Parathyroid adenoma (tissue), 2 donors: ENCODE results near the gene LEFTY2.

Experiments used
- H2AFZ ChIP-seq: fragments of 300-600 bp; sonication (generic); one replicate; pipeline ENCODE4 v1.7.0; 2017; ENCODE audit warnings: antibody characterized with exemption, mild to moderate bottlenecking
- H3K27ac ChIP-seq: fragments of 300-600 bp; sonication (generic); one replicate; pipeline ENCODE4 v1.7.0; 2017
- H3K27me3 ChIP-seq: fragments of 300-600 bp; sonication (generic); one replicate; pipeline ENCODE4 v1.7.0; 2017; ENCODE audit warnings: low read length; ENCODE audit not compliant: control insufficient read depth, insufficient read depth
- H3K36me3 ChIP-seq: fragments of 300-600 bp; sonication (generic); one replicate; pipeline ENCODE4 v1.7.0; 2017; ENCODE audit warnings: low read length; ENCODE audit not compliant: control insufficient read depth, insufficient read depth
- H3K4me1 ChIP-seq: fragments of 300-600 bp; sonication (generic); one replicate; pipeline ENCODE4 v1.7.0; 2017; ENCODE audit warnings: control low read depth
- H3K4me2 ChIP-seq: fragments of 300-600 bp; sonication (generic); one replicate; pipeline ENCODE4 v1.7.0; 2017; ENCODE audit warnings: low read length
- H3K4me3 ChIP-seq: fragments of 300-600 bp; sonication (generic); one replicate; pipeline ENCODE4 v1.7.0; 2017; ENCODE audit warnings: low read depth, low read length
- H3K79me2 ChIP-seq: fragments of 300-600 bp; sonication (generic); one replicate; pipeline ENCODE4 v1.7.0; 2017; ENCODE audit warnings: control low read depth
- H3K9ac ChIP-seq: fragments of 300-600 bp; sonication (generic); one replicate; pipeline ENCODE4 v1.7.0; 2017; ENCODE audit warnings: mild to moderate bottlenecking
- H3K9me3 ChIP-seq: fragments of 300-600 bp; sonication (generic); one replicate; pipeline ENCODE4 v1.7.0; 2017; ENCODE audit warnings: low read length; ENCODE audit not compliant: control insufficient read depth
- TF ChIP-seq, protein P1 (sequence below): fragments of 300-600 bp; sonication (generic); IDR thresholded peaks from one replicate; pipeline ENCODE4 v1.7.0; 2017; ENCODE audit warnings: antibody characterized with exemption, mild to moderate bottlenecking
- donor health status: primary hyperparathyroidism.

LEFTY2 gene, protein sequence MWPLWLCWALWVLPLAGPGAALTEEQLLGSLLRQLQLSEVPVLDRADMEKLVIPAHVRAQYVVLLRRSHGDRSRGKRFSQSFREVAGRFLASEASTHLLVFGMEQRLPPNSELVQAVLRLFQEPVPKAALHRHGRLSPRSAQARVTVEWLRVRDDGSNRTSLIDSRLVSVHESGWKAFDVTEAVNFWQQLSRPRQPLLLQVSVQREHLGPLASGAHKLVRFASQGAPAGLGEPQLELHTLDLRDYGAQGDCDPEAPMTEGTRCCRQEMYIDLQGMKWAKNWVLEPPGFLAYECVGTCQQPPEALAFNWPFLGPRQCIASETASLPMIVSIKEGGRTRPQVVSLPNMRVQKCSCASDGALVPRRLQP

DNA sequence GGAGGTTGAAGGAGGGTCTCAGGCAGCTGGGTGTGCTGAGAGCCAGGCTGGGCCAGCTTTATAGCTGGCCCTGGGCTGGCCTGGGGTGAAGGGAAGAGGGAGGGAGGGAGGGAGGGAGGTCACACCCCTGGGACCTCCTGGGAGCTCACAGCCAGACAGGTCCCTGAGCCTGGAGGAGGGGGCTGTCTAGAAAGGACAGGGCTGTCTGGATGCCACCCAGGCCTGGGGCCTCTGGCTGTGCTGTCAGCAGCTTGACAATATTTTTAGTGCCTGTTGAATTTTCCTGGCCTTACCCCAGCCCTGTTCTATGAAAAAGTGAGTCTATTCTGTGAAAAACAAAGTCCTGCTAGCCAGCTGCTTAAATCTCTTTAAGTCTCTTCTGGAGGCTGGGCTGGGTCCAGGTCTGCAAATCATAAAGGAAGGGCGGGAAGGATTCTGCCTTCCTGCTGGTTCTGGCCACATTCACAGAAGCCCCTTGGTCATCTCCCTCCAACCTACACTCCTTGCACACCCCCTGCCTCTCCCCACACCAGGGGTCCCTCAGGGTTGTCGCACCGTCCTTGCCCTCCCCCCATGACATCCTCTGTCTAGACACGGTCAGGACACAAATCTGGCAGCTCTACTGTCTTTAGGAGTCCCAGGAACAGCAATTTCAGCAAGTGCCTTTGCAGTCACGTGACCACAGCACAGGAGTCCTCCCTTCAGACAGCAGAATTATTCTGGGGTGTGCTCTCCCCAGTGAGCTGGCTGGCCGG lies at the start of gene LEFTY2:
Gene LEFTY2, minus strand, starts transcription at position 34 of the 755 bp plus-strand sequence. CDS start 80 bp downstream, outside the sequence.
- Histone ChIP-seq H3K9me3 (no peaks in the 10 kb centered on the region), H3K4me1 (no peaks in the 10 kb centered on the region), H2AFZ (no peak within 1 kb of the TSS), H3K27me3 (no peaks in the 10 kb centered on the region), H3K9ac (no peak within 1 kb of the TSS), H3K36me3 (no peaks in the 10 kb centered on the region), H3K27ac (no peak within 1 kb of the TSS), H3K79me2 (no peaks in the 10 kb centered on the region), H3K4me3 (no peak within 1 kb of the TSS), H3K4me2 (no peak within 1 kb of the TSS)
- TF ChIP-seq, protein P1, sequence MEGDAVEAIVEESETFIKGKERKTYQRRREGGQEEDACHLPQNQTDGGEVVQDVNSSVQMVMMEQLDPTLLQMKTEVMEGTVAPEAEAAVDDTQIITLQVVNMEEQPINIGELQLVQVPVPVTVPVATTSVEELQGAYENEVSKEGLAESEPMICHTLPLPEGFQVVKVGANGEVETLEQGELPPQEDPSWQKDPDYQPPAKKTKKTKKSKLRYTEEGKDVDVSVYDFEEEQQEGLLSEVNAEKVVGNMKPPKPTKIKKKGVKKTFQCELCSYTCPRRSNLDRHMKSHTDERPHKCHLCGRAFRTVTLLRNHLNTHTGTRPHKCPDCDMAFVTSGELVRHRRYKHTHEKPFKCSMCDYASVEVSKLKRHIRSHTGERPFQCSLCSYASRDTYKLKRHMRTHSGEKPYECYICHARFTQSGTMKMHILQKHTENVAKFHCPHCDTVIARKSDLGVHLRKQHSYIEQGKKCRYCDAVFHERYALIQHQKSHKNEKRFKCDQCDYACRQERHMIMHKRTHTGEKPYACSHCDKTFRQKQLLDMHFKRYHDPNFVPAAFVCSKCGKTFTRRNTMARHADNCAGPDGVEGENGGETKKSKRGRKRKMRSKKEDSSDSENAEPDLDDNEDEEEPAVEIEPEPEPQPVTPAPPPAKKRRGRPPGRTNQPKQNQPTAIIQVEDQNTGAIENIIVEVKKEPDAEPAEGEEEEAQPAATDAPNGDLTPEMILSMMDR, result no peak

- Histone ChIP-seq H3K36me3 (no peaks in the 10 kb centered on the region), H2AFZ (no peak overlapping the region), H3K27ac (no peak overlapping the region), H3K27me3 (no peaks in the 10 kb centered on the region), H3K9me3 (no peaks in the 10 kb centered on the region), H3K79me2 (no peaks in the 10 kb centered on the region), H3K4me1 (no peaks in the 10 kb centered on the region), H3K4me3 (no peak overlapping the region), H3K4me2 (no peak overlapping the region), H3K9ac (no peak overlapping the region)
- TF ChIP-seq, protein P1, result peak; percentile 48
Measured at GRCh38 chr1:225987491-225988316, 46.7 kb upstream of the LEFTY2 start.

- Histone ChIP-seq H3K9me3 (no peaks in the 10 kb centered on the region), H3K4me2 (no peak overlapping the region), H3K79me2 (no peaks in the 10 kb centered on the region), H3K9ac (no peak overlapping the region), H2AFZ (no peak overlapping the region), H3K36me3 (no peaks in the 10 kb centered on the region), H3K27me3 (no peaks in the 10 kb centered on the region), H3K27ac (no peak overlapping the region), H3K4me3 (no peak overlapping the region), H3K4me1 (no peaks in the 10 kb centered on the region)
- TF ChIP-seq, protein P1, result no peak
Measured at GRCh38 chr1:225981714-225982113, 40.7 kb upstream of the LEFTY2 start.

DNA sequence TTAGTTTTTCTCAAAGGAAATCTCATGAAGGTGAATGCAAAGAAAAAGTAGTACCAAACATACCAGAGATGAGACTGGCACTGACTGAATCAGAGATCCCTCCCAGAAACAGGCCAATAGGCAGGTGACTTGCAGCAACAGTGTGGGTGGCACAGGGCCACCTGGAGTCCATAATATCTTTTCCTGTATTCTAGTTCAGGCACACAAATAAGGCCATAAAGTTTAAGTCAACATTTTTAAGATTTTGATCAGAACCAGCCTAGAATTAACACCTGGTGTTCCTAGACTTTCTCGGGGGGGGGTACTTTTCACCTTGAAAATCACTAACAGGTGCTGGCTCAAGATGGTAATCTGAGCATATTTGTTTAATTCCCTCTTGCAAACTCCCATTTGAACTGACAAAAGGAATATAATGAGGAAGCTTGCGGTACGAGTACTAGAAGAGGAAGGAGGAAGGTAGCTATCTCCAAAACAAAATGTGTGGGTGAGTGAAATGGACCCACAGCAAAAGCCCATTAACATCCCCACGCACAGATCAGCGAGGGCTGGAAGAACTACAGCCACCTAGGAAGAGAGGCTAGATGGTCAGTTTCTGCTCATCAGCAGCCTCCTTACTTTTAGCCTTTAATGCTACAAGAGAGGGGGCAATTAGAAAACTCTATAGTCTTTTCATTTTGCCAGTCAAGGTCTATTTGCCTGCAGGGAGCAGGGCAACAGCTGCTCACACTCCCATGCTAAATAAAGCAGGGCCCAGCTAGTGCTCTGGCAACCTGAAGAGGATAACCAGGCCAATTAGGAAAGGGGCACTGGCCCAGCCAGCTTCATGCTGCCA lies 39.2 kb upstream of the LEFTY2 start:
- TF ChIP-seq, protein P1, result no peak
- H3K4me1 ChIP-seq, result no peaks in the 10 kb centered on the region
- no peak overlapping the region for H3K4me3 ChIP-seq
- H3K27me3 ChIP-seq, result no peaks in the 10 kb centered on the region
- H3K9me3 ChIP-seq, result no peaks in the 10 kb centered on the region
- H3K9ac ChIP-seq, result no peak overlapping the region
- no peaks in the 10 kb centered on the region for H3K79me2 ChIP-seq
- H2AFZ ChIP-seq, result no peak overlapping the region
- H3K36me3 ChIP-seq, result no peaks in the 10 kb centered on the region
- H3K27ac ChIP-seq, result no peak overlapping the region
- no peak overlapping the region for H3K4me2 ChIP-seq
